Neuronal stem cell (in vitro differentiated cells): ENCODE results near the gene HOXA6.

Experiments used
- DNase-seq: peaks from one replicate; pipeline ENCODE4 v3.0.0-alpha.2; 2013; ENCODE audit warnings: low spot score
- H2AFZ ChIP-seq: one replicate; pipeline ENCODE4 v1.6.1; 2013; ENCODE audit warnings: mild to moderate bottlenecking, low read length, inconsistent platforms
- H2AK5ac ChIP-seq: 2 replicates; pipeline ENCODE4 v1.6.1; 2013; ENCODE audit warnings: low read depth, mild to moderate bottlenecking, inconsistent platforms, low read length, moderate library complexity, mixed read lengths
- H2BK120ac ChIP-seq: 2 replicates; pipeline ENCODE4 v1.6.1; 2013; ENCODE audit warnings: low read depth, mild to moderate bottlenecking, inconsistent platforms, low read length, moderate library complexity, mixed read lengths
- H2BK12ac ChIP-seq: one replicate; pipeline ENCODE4 v1.6.1; 2013; ENCODE audit warnings: low read length, inconsistent platforms
- H2BK15ac ChIP-seq: 2 replicates; pipeline ENCODE4 v1.6.1; 2013; ENCODE audit warnings: mild to moderate bottlenecking, low read length, inconsistent platforms, mixed read lengths
- H2BK5ac ChIP-seq: one replicate; pipeline ENCODE4 v1.6.1; 2013; ENCODE audit warnings: inconsistent platforms, mild to moderate bottlenecking, low read length, moderate library complexity
- H3K14ac ChIP-seq: one replicate; pipeline ENCODE4 v1.6.1; 2013; ENCODE audit warnings: low read length, inconsistent platforms
- H3K18ac ChIP-seq: 2 replicates; pipeline ENCODE4 v1.6.1; 2013; ENCODE audit warnings: low read length, inconsistent platforms
- H3K23ac ChIP-seq: 2 replicates; pipeline ENCODE4 v1.6.1; 2013; ENCODE audit warnings: low read depth, mild to moderate bottlenecking, mixed read lengths, low read length, inconsistent platforms; ENCODE audit not compliant: poor library complexity
- H3K27ac ChIP-seq: replicated peaks from 3 replicates; pipeline ENCODE4 v1.5.1; 2013; ENCODE audit warnings: low read length, inconsistent platforms
- H3K27me3 ChIP-seq, 3 experiments: 2 replicates each; pipeline ENCODE4 v1.6.1; 2013; ENCODE audit warnings: low read length in 3 of 3, mild to moderate bottlenecking in 2 of 3, inconsistent platforms in 1 of 3, low read depth in 1 of 3, mixed read lengths in 1 of 3, moderate library complexity in 1 of 3; ENCODE audit not compliant: control insufficient read depth in 3 of 3, insufficient read depth in 3 of 3
- H3K36me3 ChIP-seq, 2 donors: replicated peaks in 1 of 2; 2 replicates each; pipeline ENCODE4 v1.6.1; 2013; ENCODE audit warnings: low read length in 2 of 2; ENCODE audit not compliant: control insufficient read depth in 2 of 2, insufficient read depth in 2 of 2
- H3K4ac ChIP-seq: 2 replicates; pipeline ENCODE4 v1.6.1; 2013; ENCODE audit warnings: inconsistent platforms, mild to moderate bottlenecking, low read length, moderate library complexity
- H3K4me1 ChIP-seq, 2 donors: 1 replicate in 1 of 2; 2 replicates in 1 of 2; pipeline ENCODE4 v1.6.1; 2013; ENCODE audit warnings: low read length in 2 of 2, low read depth in 1 of 2; ENCODE audit not compliant: control insufficient read depth in 2 of 2, insufficient read depth in 1 of 2
- H3K4me2 ChIP-seq: one replicate; pipeline ENCODE4 v1.6.1; 2013; ENCODE audit warnings: mild to moderate bottlenecking, low read length, inconsistent platforms; ENCODE audit not compliant: insufficient read depth, poor library complexity, severe bottlenecking
- H3K4me3 ChIP-seq, 2 donors: 2 replicates each; pipeline ENCODE4 v1.5.1; 2013; ENCODE audit warnings: low read length in 2 of 2, mild to moderate bottlenecking in 2 of 2, inconsistent platforms in 1 of 2, moderate library complexity in 1 of 2
- H3K79me1 ChIP-seq: one replicate; pipeline ENCODE4 v1.6.1; 2013; ENCODE audit warnings: low read depth, mild to moderate bottlenecking, inconsistent platforms, low read length, moderate library complexity
- H3K9ac ChIP-seq: one replicate; pipeline ENCODE4 v1.6.1; 2013; ENCODE audit warnings: mild to moderate bottlenecking, low read depth, low read length, inconsistent platforms; ENCODE audit not compliant: poor library complexity
- H3K9me3 ChIP-seq, 2 donors: replicated peaks in 1 of 2; 2 replicates each; pipeline versions ENCODE3 to v1.6.1; 2013; ENCODE audit warnings: low read length in 2 of 2, mild to moderate bottlenecking in 2 of 2, inconsistent platforms in 1 of 2, low read depth in 1 of 2, mixed read lengths in 1 of 2, moderate library complexity in 1 of 2; ENCODE audit not compliant: control insufficient read depth in 2 of 2, insufficient read depth in 1 of 2
- H4K8ac ChIP-seq: one replicate; pipeline ENCODE4 v1.6.1; 2013; ENCODE audit warnings: low read depth, mild to moderate bottlenecking, inconsistent platforms, low read length, moderate library complexity
- H4K91ac ChIP-seq: one replicate; pipeline ENCODE4 v1.6.1; 2013; ENCODE audit warnings: low read length, low read depth, mild to moderate bottlenecking, inconsistent platforms; ENCODE audit not compliant: poor library complexity
- WGBS, 2 donors: extraction: QIAGEN DNeasy Blood & Tissue Kit; methylation state at CpG; one replicate each; pipeline ENCODE4 v1.1.7; 2013; ENCODE audit warnings: missing lambda C conversion rate in 2 of 2, mixed read lengths in 1 of 2; ENCODE audit not compliant: insufficient read length in 2 of 2, insufficient replicate concordance in 1 of 2; ENCODE audit errors: extremely low coverage in 2 of 2; 5-methylcytosine and 5-hydroxymethylcytosine counted together

Gene HOXA6

DNA sequence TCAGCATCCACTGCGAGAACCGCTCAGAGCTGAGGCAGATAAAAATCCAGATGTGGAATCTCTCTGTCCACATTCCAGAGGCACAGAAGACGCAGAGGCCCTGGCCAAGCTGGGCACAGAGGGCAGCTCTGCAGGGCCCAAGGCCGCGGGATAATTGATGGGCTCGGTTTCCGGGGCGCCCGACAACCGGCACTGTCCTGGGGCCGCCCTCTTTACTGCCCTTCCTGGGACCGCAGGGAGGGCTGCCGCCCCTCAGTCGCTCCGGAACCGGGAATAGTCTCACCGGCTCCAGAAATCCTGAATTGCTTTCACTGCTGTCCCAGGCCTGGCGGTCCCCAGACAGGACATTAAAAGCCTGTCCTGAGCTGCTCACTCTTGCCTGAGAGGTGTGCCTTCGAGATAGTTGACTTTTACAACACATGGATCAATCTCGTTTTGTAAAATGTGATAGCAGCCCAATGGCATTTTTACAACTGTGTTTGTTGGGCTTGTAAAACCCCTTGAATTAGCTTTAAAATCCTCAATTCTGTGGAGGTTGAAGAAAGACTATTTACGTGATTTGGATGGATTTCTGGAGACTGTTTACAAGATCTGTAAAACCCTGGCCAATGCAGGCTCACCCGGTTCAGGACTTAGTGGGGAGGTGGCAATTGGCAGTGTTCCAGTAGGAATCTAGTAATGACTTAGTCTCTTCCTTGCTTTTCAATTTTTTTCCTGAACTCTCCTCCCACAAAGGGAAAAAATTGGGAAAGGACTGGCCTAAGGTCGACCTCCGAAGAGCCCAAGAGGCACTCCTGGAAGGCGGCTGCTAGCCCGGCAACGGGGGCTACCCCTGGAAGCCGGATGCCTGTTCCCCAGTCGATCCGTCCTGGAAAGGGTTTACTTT lies 1.4 kb upstream of the HOXA6 start:
- Histone ChIP-seq H3K4me1 (no peaks in the 10 kb centered on the region), H3K36me3 (no peaks in the 10 kb centered on the region), H4K91ac (no peak overlapping the region), H3K27me3 (peaks cover 75 to 99% (median 99%) of the 10 kb centered on the region in 3 experiments), H3K4me3 (no peak overlapping the region), H3K4ac (no peak overlapping the region), H2AK5ac (no peak overlapping the region), H2AFZ (no peak overlapping the region), H3K4me2 (no peak overlapping the region), H3K9ac (no peak overlapping the region), H3K18ac (no peak overlapping the region), H3K14ac (peak overlapping the region; percentile 27), H3K23ac (no peak overlapping the region), H2BK12ac (no peak overlapping the region), H3K79me1 (no peaks in the 10 kb centered on the region), H2BK5ac (no peak overlapping the region), H3K9me3 (peaks cover 3 to 34% of the 10 kb centered on the region in 2 donors), H2BK120ac (no peak overlapping the region), H2BK15ac (no peak overlapping the region), H3K27ac (no peak overlapping the region), H4K8ac (peak overlapping the region; percentile 1)
- DNase-seq = no peak
- WGBS, 2 donors = no CpG with 5 or more reads among the region's 30 CpGs

GRCh38 chr7:27148031-27148755 lies 619 bp upstream of the HOXA6 start:
- no peak overlapping the region for H3K9ac ChIP-seq
- H2BK15ac ChIP-seq = no peak overlapping the region
- H3K23ac ChIP-seq = no peak overlapping the region
- no peak overlapping the region for H3K4me3 ChIP-seq
- peak overlapping the region; percentile 27 for H3K14ac ChIP-seq
- WGBS, 2 donors = no CpG with 5 or more reads among the region's 28 CpGs
- no peak for DNase-seq
- no peak overlapping the region for H3K4ac ChIP-seq
- no peaks in the 10 kb centered on the region for H3K36me3 ChIP-seq
- no peak overlapping the region for H3K4me2 ChIP-seq
- peaks cover 72 to 99% (median 99%) of the 10 kb centered on the region in 3 experiments for H3K27me3 ChIP-seq
- H2BK120ac ChIP-seq = no peak overlapping the region
- H3K9me3 ChIP-seq = peaks cover 3 to 32% of the 10 kb centered on the region in 2 donors
- H2AK5ac ChIP-seq = no peak overlapping the region
- no peak overlapping the region for H2AFZ ChIP-seq
- no peaks in the 10 kb centered on the region for H3K79me1 ChIP-seq
- H3K18ac ChIP-seq = no peak overlapping the region
- H3K4me1 ChIP-seq = no peaks in the 10 kb centered on the region
- H2BK12ac ChIP-seq = no peak overlapping the region
- H3K27ac ChIP-seq = no peak overlapping the region
- H2BK5ac ChIP-seq = no peak overlapping the region
- peak overlapping the region; percentile 1 for H4K8ac ChIP-seq
- H4K91ac ChIP-seq = no peak overlapping the region

GRCh38 chr7:27146491-27147198 lies 929 bp downstream of the HOXA6 start:
- H4K8ac ChIP-seq = no peak overlapping the region
- H3K23ac ChIP-seq = no peak overlapping the region
- peaks cover 3 to 26% of the 10 kb centered on the region in 2 donors for H3K9me3 ChIP-seq
- no peak overlapping the region for H2BK120ac ChIP-seq
- H3K18ac ChIP-seq = no peak overlapping the region
- H3K4ac ChIP-seq = no peak overlapping the region
- H4K91ac ChIP-seq = no peak overlapping the region
- no CpG with 5 or more reads among the region's 5 CpGs for WGBS, 2 donors
- no peak overlapping the region for H2BK5ac ChIP-seq
- H3K4me2 ChIP-seq = no peak overlapping the region
- H2BK15ac ChIP-seq = no peak overlapping the region
- H2AK5ac ChIP-seq = no peak overlapping the region
- H2AFZ ChIP-seq = no peak overlapping the region
- H3K14ac ChIP-seq = peak overlapping the region; percentile 31
- H2BK12ac ChIP-seq = no peak overlapping the region
- peaks cover 72 to 99% (median 99%) of the 10 kb centered on the region in 3 experiments for H3K27me3 ChIP-seq
- no peak overlapping the region for H3K27ac ChIP-seq
- no peak for DNase-seq
- no peaks in the 10 kb centered on the region for H3K79me1 ChIP-seq
- no peaks in the 10 kb centered on the region for H3K4me1 ChIP-seq
- no peak overlapping the region for H3K4me3 ChIP-seq
- H3K36me3 ChIP-seq = no peaks in the 10 kb centered on the region
- no peak overlapping the region for H3K9ac ChIP-seq
